Bronchial smooth muscle cell (primary cell): ENCODE data around the gene TATDN3. TPM values are rescaled to one million over a fixed set of nuclear protein-coding genes. Genes with fewer than 3 reads are reported as not detected.

Experiments
- total RNA-seq: library from RNA; depleted of rRNA; stranded (reverse); fragments of >200 nt; gene quantifications from 2 replicates; pipeline ENCODE4 v1.2.1, GENCODE V29; 2014

Gene TATDN3
- total RNA-seq: 15.4 and 19.7 TPM in 2 replicates

GRCh38 chr1:212791676-212792395, at the start of gene TATDN3, which contains the start of gene NSL1:
TSS of gene TATDN3 (plus strand) at chr1:212791894. CDS start at chr1:212791922, 28 bp downstream.
TSS of gene NSL1 (minus strand) at chr1:212791777. CDS start at chr1:212791763, 14 bp downstream.

GRCh38 chr1:212847549-212847948, 55.9 kb downstream of the TATDN3 start, which contains the start of gene SPATA45:
TSS of gene SPATA45 (minus strand) at chr1:212847649. CDS start at chr1:212836149, 11,500 bp downstream.

GRCh38 chr1:212857992-212858460, 66.3 kb downstream of the TATDN3 start, which contains the start of gene FLVCR1:
TSS of gene FLVCR1 (plus strand) at chr1:212858275. CDS start at chr1:212858453, 178 bp downstream.

Other genes with a start within 250 kb of the TATDN3 start
- gene ATF3, start 183.1 kb upstream of the TATDN3 start, total RNA-seq: 4.4 and 5.2 TPM in 2 replicates
- gene BATF3, start 92.1 kb upstream of the TATDN3 start, total RNA-seq: 0.26 and 0.47 TPM in 2 replicates
- gene NSL1, start 117 bp upstream of the TATDN3 start, total RNA-seq: 20.7 and 22.1 TPM in 2 replicates
- not detected in 2 replicates for gene SPATA45, start 55.8 kb downstream of the TATDN3 start, total RNA-seq
- 5.4 and 6.1 TPM in 2 replicates for gene FLVCR1, start 66.4 kb downstream of the TATDN3 start, total RNA-seq
- gene VASH2, start 158.6 kb downstream of the TATDN3 start, total RNA-seq: 1.1 and 3.7 TPM in 2 replicates
- gene ANGEL2, start 224.0 kb downstream of the TATDN3 start, total RNA-seq: 36.0 and 46.3 TPM in 2 replicates